Uterus (tissue), 4 donors: ENCODE results near the gene INCENP. TPM values are rescaled to one million over a fixed set of nuclear protein-coding genes. Genes with fewer than 3 reads are reported as not detected.

ENCODE experiments used
- DNase-seq, 2 donors: peaks; one replicate each; pipeline ENCODE4 v3.0.0-alpha.2; 2019 to 2020
- H3K27ac ChIP-seq, 2 donors: fragments of 200-600 bp; sonication (generic); 1 replicate in 1 of 2; 2 replicates in 1 of 2; pipeline ENCODE4 v1.5.1; 2016 to 2018
- H3K27me3 ChIP-seq, 2 donors: fragments of 200-600 bp; sonication (generic); one replicate each; pipeline ENCODE4 v1.5.1; 2018 to 2019; ENCODE audit warnings: control low read depth in 1 of 2
- H3K36me3 ChIP-seq, 2 donors: fragments of 200-600 bp; sonication (generic); one replicate each; pipeline ENCODE4 v1.5.1; 2019; ENCODE audit warnings: control low read depth in 1 of 2
- H3K4me1 ChIP-seq, 2 donors: fragments of 200-600 bp; sonication (generic); one replicate each; pipeline ENCODE4 v1.5.1; 2018 to 2019; ENCODE audit warnings: control low read depth in 1 of 2
- H3K4me3 ChIP-seq, 2 donors: fragments of 200-600 bp; sonication (generic); 1 replicate in 1 of 2; 2 replicates in 1 of 2; pipeline ENCODE4 v1.5.1; 2018 to 2019; ENCODE audit warnings: mild to moderate bottlenecking in 1 of 2
- H3K9me3 ChIP-seq, 2 donors: fragments of 200-600 bp; sonication (generic); one replicate each; pipeline ENCODE4 v1.5.1; 2019; ENCODE audit warnings: control low read depth in 1 of 2
- CTCF ChIP-seq, 4 experiments: fragments of 200-600 bp in 2 of 4; fragments of 450-650 bp in 2 of 4; sonication (generic) in 2 of 4; IDR thresholded peaks; one replicate each; pipeline ENCODE4 v1.5.1; 2016 to 2019; ENCODE audit warnings: antibody characterized with exemption in 4 of 4, mild to moderate bottlenecking in 2 of 4, moderate library complexity in 1 of 4
- POLR2A ChIP-seq, 2 donors: fragments of 450-650 bp; IDR thresholded peaks; one replicate each; pipeline ENCODE4 v1.6.1; 2016; ENCODE audit warnings: antibody characterized with exemption in 2 of 2, mild to moderate bottlenecking in 1 of 2, moderate library complexity in 1 of 2
- intact Hi-C: fragments of 100-400 bp; cut with DNase I; formaldehyde crosslinking; loops from one replicate; pipeline ENCODE4 v1.15.1; 2023; ENCODE audit warnings: low total_unique reads
- total RNA-seq, 4 donors: library from RNA; depleted of rRNA in 3 of 4; stranded (reverse); fragments of >200 nt in 3 of 4; gene quantifications; one replicate each; pipeline versions ENCODE4 v1.1.0 to v1.2.4, GENCODE V29; 2014 to 2023
- donor health status: DM: yes; HTN: yes; CAD: no.

Gene INCENP
- total RNA-seq, 4 donors from 2014 or later = 7.4 to 27.1 (median 16.5) TPM

GRCh38 chr11:62133328-62134065 lies 9.7 kb downstream of the INCENP start:
- Histone ChIP-seq H3K4me3 (no peak overlapping the region), H3K36me3 (no peaks in the 10 kb centered on the region), H3K27ac (no peak overlapping the region), H3K4me1 (no peaks in the 10 kb centered on the region), H3K27me3 (no peaks in the 10 kb centered on the region), H3K9me3 (no peaks in the 10 kb centered on the region)
- intact Hi-C loops = no loop called here
- no peak for TF ChIP-seq POLR2A (IDR thresholded peaks at IDR 0.05)
- TF ChIP-seq CTCF (IDR thresholded peaks at IDR 0.05) = no peak
- DNase-seq = no peak

- H3K9me3 ChIP-seq = no peaks in the 10 kb centered on the region
- no peak overlapping the region for H3K27ac ChIP-seq
- intact Hi-C loops = no loop called here
- H3K4me1 ChIP-seq = no peaks in the 10 kb centered on the region
- no peaks in the 10 kb centered on the region for H3K36me3 ChIP-seq
- no peak overlapping the region for H3K4me3 ChIP-seq
- no peak for DNase-seq
- H3K27me3 ChIP-seq = no peaks in the 10 kb centered on the region
- no peak for TF ChIP-seq POLR2A (IDR thresholded peaks at IDR 0.05)
- TF ChIP-seq CTCF (IDR thresholded peaks at IDR 0.05) = no peak
Measured at GRCh38 chr11:62137276-62137861, 13.6 kb downstream of the INCENP start.

GRCh38 chr11:62137881-62138629 lies 14.2 kb downstream of the INCENP start:
- Histone ChIP-seq H3K9me3 (no peaks in the 10 kb centered on the region), H3K27me3 (no peaks in the 10 kb centered on the region), H3K4me1 (no peaks in the 10 kb centered on the region), H3K36me3 (no peaks in the 10 kb centered on the region), H3K4me3 (no peak overlapping the region), H3K27ac (no peak overlapping the region)
- DNase-seq = no peak
- intact Hi-C loops = no loop called here
- TF ChIP-seq CTCF (IDR thresholded peaks at IDR 0.05) (no peak), POLR2A (IDR thresholded peaks at IDR 0.05) (no peak)

- DNase-seq = no peak
- H3K36me3 ChIP-seq = no peaks in the 10 kb centered on the region
Measured at GRCh38 chr11:62138630-62139425, 15.0 kb downstream of the INCENP start.

More at GRCh38 chr11:62138630-62139425, 15.0 kb downstream of the INCENP start:
- TF ChIP-seq CTCF (IDR thresholded peaks at IDR 0.05) (no peak), POLR2A (IDR thresholded peaks at IDR 0.05) (no peak)
- no peaks in the 10 kb centered on the region for H3K27me3 ChIP-seq
- H3K4me1 ChIP-seq = no peaks in the 10 kb centered on the region
- intact Hi-C loops = no loop called here
- no peak overlapping the region for H3K27ac ChIP-seq
- H3K4me3 ChIP-seq = no peak overlapping the region
- H3K9me3 ChIP-seq = no peaks in the 10 kb centered on the region
